Ascending aorta (tissue), 2 donors: ENCODE results near the gene KRABD2.

Source experiments
- DNase-seq, 2 donors: peaks; one replicate each; pipeline ENCODE4 v3.0.0-alpha.2; 2019; ENCODE audit warnings: low spot score in 2 of 2
- H3K27ac ChIP-seq, 2 donors: fragments of 200-600 bp; sonication (generic); one replicate each; pipeline ENCODE4 v1.5.1; 2016 to 2017; ENCODE audit warnings: mild to moderate bottlenecking in 1 of 2
- H3K27me3 ChIP-seq: fragments of 200-600 bp; sonication (generic); one replicate; pipeline ENCODE4 v1.5.1; 2017
- H3K36me3 ChIP-seq, 2 donors: fragments of 200-600 bp; sonication (generic); one replicate each; pipeline ENCODE4 v1.5.1; 2016
- H3K4me1 ChIP-seq, 2 donors: fragments of 200-600 bp; sonication (generic); one replicate each; pipeline ENCODE4 v1.5.1; 2016 to 2017; ENCODE audit warnings: mild to moderate bottlenecking in 1 of 2
- H3K4me3 ChIP-seq, 2 donors: fragments of 200-600 bp; sonication (generic); one replicate each; pipeline ENCODE4 v1.5.1; 2016 to 2017; ENCODE audit warnings: mild to moderate bottlenecking in 1 of 2
- H3K9me3 ChIP-seq, 2 donors: fragments of 200-600 bp; sonication (generic); one replicate each; pipeline ENCODE4 v1.5.1; 2016
- intact Hi-C: fragments of 100-400 bp; cut with DNase I; formaldehyde crosslinking; loops from one replicate; pipeline ENCODE4 v1.15.1; 2023
- TF ChIP-seq, protein P1 (sequence below), 3 experiments: fragments of 200-600 bp in 2 of 3; fragments of 450-650 bp in 1 of 3; sonication (generic) in 2 of 3; IDR thresholded peaks; one replicate each; pipeline ENCODE4 v1.5.1; 2016 to 2019; ENCODE audit warnings: antibody characterized with exemption in 3 of 3, mild to moderate bottlenecking in 1 of 3, moderate library complexity in 1 of 3

KRABD2 gene

DNA sequence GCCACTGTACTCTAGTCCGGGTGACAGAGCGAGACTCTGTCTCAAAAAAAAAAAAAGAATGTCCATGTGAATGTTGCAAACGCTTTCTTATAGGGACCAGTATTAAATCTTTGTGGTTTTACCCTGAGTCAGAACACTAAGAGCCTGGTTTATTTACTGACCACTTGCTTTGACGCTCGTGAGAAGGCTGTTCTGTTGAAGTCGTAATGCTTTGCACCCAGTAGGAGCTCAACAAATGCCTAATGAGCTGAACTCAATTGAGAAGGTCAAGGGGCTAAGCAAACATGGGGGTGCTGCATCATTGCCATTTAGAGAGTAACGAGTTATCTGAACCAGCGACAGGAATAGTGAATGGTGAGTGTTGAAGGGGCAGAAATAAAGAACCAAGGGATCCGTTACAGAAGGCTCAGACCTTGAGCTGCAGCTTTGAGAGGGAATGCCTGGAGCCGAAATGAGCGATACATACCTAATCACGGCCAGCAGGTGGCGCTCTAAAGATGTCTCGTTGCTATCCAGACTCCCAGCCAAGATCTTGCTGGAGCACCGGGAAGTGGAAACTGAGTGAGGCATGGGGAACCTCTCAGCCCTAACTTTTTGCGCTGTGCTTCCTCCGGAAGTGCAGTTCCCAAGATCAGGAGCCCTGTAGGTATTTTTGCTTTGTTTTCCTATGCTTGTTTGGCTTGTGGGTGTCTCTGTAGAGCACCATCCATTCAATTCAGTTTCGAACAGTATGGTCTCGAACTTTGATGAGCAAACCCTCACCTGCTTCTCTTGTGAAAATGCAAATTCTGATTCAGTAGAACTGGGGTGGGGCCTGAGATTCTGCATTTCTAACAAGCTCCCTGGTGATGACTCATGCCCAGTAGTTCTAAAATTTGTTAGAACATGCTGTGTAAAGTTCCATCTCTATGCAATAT lies 33.7 kb upstream of the KRABD2 start:
- H3K27me3 ChIP-seq: no peaks in the 10 kb centered on the region
- TF ChIP-seq, protein P1, sequence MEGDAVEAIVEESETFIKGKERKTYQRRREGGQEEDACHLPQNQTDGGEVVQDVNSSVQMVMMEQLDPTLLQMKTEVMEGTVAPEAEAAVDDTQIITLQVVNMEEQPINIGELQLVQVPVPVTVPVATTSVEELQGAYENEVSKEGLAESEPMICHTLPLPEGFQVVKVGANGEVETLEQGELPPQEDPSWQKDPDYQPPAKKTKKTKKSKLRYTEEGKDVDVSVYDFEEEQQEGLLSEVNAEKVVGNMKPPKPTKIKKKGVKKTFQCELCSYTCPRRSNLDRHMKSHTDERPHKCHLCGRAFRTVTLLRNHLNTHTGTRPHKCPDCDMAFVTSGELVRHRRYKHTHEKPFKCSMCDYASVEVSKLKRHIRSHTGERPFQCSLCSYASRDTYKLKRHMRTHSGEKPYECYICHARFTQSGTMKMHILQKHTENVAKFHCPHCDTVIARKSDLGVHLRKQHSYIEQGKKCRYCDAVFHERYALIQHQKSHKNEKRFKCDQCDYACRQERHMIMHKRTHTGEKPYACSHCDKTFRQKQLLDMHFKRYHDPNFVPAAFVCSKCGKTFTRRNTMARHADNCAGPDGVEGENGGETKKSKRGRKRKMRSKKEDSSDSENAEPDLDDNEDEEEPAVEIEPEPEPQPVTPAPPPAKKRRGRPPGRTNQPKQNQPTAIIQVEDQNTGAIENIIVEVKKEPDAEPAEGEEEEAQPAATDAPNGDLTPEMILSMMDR (IDR thresholded peaks at IDR 0.05): peak; percentile 75 to 84 (median 77)
- no peak overlapping the region for H3K27ac ChIP-seq
- intact Hi-C loops: loop anchor here (1.0 to 5.0 kb wide), 4 partner anchors 21 to 375 kb away; no protein-coding TSS in a partner anchor
- peak; percentile 31 to 93 for DNase-seq
- H3K4me1 ChIP-seq: no peaks in the 10 kb centered on the region
- H3K4me3 ChIP-seq: no peak overlapping the region
- no peaks in the 10 kb centered on the region for H3K36me3 ChIP-seq
- no peaks in the 10 kb centered on the region for H3K9me3 ChIP-seq

DNA sequence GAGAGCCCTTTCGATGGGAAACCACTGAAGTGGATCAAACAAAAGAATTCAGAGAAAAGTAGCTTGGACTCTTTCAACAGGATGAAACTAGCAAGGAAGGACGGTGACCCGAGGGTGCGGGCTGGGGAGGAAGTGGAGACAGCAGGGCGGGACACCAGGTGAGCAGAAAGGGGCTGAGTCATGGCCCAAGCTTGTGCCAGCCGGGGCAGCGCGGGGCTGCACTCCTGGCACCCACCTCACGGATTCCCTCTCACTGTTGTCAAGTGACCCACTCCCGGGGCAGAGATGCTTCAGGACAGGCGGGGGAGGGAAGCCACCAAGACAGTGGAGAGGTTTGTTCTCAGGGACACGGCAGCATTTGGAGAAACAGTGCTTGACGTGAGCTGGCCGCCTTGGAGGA lies 31.9 kb upstream of the KRABD2 start:
- H3K27me3 ChIP-seq: no peaks in the 10 kb centered on the region
- intact Hi-C loops: no loop called here
- no peaks in the 10 kb centered on the region for H3K4me1 ChIP-seq
- H3K9me3 ChIP-seq: no peaks in the 10 kb centered on the region
- no peak overlapping the region for H3K4me3 ChIP-seq
- TF ChIP-seq, protein P1 (IDR thresholded peaks at IDR 0.05): no peak
- DNase-seq: no peak
- no peaks in the 10 kb centered on the region for H3K36me3 ChIP-seq
- no peak overlapping the region for H3K27ac ChIP-seq

DNA sequence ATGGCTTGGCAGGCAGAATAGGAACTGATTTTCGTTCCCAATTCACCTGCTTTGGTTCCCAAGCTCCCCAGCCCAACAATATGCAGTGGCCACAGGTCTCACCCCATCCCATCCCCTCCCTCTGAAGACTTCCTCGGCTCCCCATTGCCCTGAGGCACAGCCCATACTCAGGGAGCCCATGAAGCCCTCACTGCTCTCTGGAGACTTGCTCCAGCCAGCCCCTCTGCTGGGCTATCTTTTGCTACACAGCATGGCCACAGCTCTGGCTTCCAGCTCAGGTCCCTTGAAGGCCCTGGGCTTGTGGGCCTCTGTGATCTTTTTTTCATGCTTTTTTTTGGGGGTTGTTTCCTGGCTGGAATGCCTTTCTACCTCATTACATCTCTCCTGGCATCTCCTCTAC lies 29.7 kb upstream of the KRABD2 start:
- Histone ChIP-seq H3K27me3 (no peaks in the 10 kb centered on the region), H3K4me1 (no peaks in the 10 kb centered on the region), H3K27ac (no peak overlapping the region), H3K9me3 (no peaks in the 10 kb centered on the region), H3K36me3 (no peaks in the 10 kb centered on the region), H3K4me3 (no peak overlapping the region)
- DNase-seq: no peak
- TF ChIP-seq, protein P1 (IDR thresholded peaks at IDR 0.05): no peak
- intact Hi-C loops: no loop called here

DNA sequence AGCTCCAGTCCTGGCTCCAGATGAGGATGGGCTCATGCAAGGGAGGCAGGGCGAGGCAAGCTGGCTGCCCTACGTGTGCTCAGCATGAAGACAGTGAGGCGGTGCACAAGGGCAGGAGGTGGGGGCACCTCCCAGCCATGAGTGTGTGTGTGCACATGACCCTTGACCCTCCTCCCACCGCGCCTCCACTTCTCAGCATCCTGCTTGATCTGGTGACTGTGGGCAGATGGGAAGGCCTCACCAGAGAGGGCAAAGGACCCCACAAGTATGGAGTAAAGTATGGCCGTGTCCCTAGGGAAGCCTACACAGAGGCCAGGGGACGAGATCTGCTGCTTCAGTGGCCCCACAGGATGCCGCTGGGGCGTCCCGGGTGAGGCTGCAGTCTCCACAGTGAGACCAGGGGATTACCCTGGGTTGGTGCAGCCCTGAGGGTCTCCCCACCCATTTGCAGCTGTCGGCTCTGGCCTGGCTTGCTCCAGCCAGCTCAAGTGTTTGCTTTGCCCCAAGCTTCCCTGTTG lies 29.1 kb upstream of the KRABD2 start:
- no peaks in the 10 kb centered on the region for H3K9me3 ChIP-seq
- no peak overlapping the region for H3K4me3 ChIP-seq
- no peaks in the 10 kb centered on the region for H3K36me3 ChIP-seq
- no peak for DNase-seq
- no peaks in the 10 kb centered on the region for H3K4me1 ChIP-seq
- no peaks in the 10 kb centered on the region for H3K27me3 ChIP-seq
- TF ChIP-seq, protein P1 (IDR thresholded peaks at IDR 0.05): no peak
- intact Hi-C loops: no loop called here
- H3K27ac ChIP-seq: no peak overlapping the region

DNA sequence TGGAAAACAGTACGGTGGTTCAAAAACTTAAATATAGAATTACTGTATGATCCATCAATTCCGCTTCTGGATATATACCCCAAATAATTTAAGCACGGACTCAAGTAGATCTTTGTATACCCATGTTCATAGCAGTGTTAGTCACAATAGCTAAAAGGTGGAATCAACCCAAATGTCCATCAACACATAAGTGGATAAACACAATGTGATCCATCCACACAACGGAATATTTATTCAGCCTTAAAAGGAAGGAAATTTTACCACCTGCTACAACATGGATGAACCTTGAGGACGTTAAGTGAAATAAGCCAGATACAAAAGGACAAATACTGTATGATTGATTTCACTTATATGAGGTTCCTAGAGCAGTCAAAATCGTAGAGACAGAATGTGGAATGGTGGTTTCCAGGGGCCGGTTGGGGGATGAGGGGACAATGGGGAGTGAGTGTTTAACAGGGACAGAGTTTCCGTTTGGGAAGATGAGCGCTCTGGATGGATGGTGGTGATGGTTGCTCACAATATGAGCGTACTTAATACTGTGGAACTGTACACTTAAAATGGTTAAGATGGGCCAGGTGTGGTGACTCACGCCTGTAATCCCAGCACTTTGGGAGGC lies 26.5 kb upstream of the KRABD2 start:
- intact Hi-C loops: no loop called here
- no peaks in the 10 kb centered on the region for H3K27me3 ChIP-seq

More for the DNA sequence above, 26.5 kb upstream of the KRABD2 start:
- Histone ChIP-seq H3K27ac (no peak overlapping the region), H3K4me3 (no peak overlapping the region), H3K36me3 (no peaks in the 10 kb centered on the region), H3K9me3 (no peaks in the 10 kb centered on the region), H3K4me1 (no peaks in the 10 kb centered on the region)
- DNase-seq: no peak
- TF ChIP-seq, protein P1 (IDR thresholded peaks at IDR 0.05): no peak
